ENCODE results near the gene DDN.

DDN gene

GRCh38 chr12:49030714-49031572, 31.8 kb upstream of the DDN start:
- DNase-seq, result no peak

- DNase-seq, result no peak
Measured at GRCh38 chr12:49030119-49030518, 30.9 kb upstream of the DDN start.

GRCh38 chr12:49028666-49029275, 29.6 kb upstream of the DDN start:
- DNase-seq, result no peak

- DNase-seq, result no peak
Measured at GRCh38 chr12:49027846-49028555, 28.8 kb upstream of the DDN start.

GRCh38 chr12:49026678-49027480, 27.7 kb upstream of the DDN start:
- DNase-seq, result no peak

GRCh38 chr12:49026101-49026500, 26.9 kb upstream of the DDN start:
- DNase-seq, result no peak

- DNase-seq, result no peak
Measured at GRCh38 chr12:49025463-49025862, 26.3 kb upstream of the DDN start.

- no peak for DNase-seq
Measured at GRCh38 chr12:49024543-49024942, 25.4 kb upstream of the DDN start.

GRCh38 chr12:49023812-49024211, 24.6 kb upstream of the DDN start:
- DNase-seq, result no peak

- DNase-seq, result no peak
Measured at GRCh38 chr12:49022558-49023178, 23.5 kb upstream of the DDN start.

GRCh38 chr12:49021292-49021915, 22.2 kb upstream of the DDN start:
- DNase-seq, result no peak

GRCh38 chr12:49020441-49020840, 21.3 kb upstream of the DDN start:
- DNase-seq, result no peak

- DNase-seq, result no peak
Measured at GRCh38 chr12:49019443-49020324, 20.5 kb upstream of the DDN start.

GRCh38 chr12:49019120-49019430, 19.9 kb upstream of the DDN start:
- DNase-seq, result no peak

GRCh38 chr12:49018261-49019119, 19.3 kb upstream of the DDN start, which contains the start of gene PRKAG1:
PRKAG1 (minus strand) TSS chr12:49018776; CDS start chr12:49018740, 36 bp downstream.
- DNase-seq, result peak; percentile 81 to 95 (median 90)

GRCh38 chr12:49017891-49018260, 18.7 kb upstream of the DDN start:
- no peak for DNase-seq

- DNase-seq, result no peak
Measured at GRCh38 chr12:49015196-49015595, 16.0 kb upstream of the DDN start.

- no peak for DNase-seq
Measured at GRCh38 chr12:49014547-49014946, 15.4 kb upstream of the DDN start.

- no peak for DNase-seq
Measured at GRCh38 chr12:49013428-49013827, 14.3 kb upstream of the DDN start.

- no peak for DNase-seq
Measured at GRCh38 chr12:49012739-49013138, 13.6 kb upstream of the DDN start.
